ENCODE data around the gene RASD1.

DNA sequence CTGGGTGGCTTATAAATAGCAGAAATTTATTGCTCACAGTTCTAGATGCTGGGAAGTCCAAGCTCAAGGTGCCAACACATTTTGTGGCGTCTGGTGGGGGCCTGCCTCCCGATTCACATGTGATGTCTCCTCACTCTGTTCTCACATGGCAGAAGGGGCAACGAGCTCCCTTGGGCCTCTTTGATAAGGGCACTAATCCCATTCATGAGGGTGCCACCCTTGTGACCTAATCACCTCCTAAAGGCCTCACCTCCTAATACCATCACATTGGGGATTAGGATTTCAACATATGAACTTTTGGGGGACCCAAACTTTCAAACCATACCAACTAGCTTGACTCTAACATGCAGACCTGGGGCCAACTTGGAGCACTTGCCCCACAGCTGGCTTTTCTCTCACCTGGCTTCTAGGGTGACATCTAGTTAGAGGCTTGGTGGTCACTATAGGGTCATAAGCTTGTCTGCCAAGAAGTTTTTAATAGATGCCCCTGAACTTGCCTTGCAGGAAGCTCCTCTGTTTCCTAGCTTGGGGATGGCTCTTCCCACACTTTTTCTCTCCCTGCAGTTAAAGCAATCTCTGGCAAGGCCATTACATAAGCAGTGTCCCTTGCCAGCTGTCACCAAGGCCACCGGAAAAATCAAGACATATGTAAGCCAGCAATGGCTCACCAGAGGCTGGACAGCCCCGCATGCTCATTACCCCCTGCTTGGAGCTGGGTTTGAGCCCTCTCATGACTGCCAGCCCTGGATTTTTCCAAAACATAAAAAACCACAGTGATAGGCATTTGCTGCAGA, 27.8 kb downstream of the RASD1 start:
- TF ChIP-seq EZH2 (IDR thresholded peaks at IDR 0.05; ENCODE audit: low read length, missing control alignments) (no peak), CTCF (conservative IDR thresholded peaks at IDR 0.05 in 1 of 2, IDR thresholded peaks at IDR 0.05 in 1 of 2; ENCODE audit: low read depth in 1 of 2, low read length in 2 of 2) (no peak)
